ENCODE measurements around the gene ZNF708.
"Not testable (repeated sequence)": the region's sequence is repeated elsewhere in the genome, so short reads cannot be mapped to it uniquely, and the experiment has no call there.

ZNF708 gene

DNA sequence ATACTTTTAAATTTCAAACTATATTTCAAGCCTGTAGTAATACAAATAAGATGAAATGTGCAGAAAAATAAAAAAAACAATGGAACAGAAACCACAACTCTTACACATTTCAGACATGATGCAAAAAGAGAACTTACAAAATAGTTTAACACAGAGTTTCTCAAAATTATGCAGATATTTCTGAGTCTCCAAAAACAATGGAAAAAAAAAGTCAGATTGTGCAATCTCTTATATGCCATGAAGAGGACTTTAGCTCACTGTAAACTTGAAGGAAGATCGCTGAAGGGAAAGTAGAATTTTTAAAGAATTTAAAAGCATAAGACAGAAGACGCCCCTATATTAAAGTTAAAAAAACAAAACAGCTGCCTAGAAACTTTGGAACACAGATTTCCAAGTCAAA, 20.4 kb downstream of the ZNF708 start:
- FAIRE-seq (no peak), DNase-seq (ENCODE audit: insufficient read length, low spot score) (no peak)
- no peak for TF ChIP-seq POLR2A (IDR thresholded peaks at IDR 0.05; ENCODE audit: low read depth, low read length)

DNA sequence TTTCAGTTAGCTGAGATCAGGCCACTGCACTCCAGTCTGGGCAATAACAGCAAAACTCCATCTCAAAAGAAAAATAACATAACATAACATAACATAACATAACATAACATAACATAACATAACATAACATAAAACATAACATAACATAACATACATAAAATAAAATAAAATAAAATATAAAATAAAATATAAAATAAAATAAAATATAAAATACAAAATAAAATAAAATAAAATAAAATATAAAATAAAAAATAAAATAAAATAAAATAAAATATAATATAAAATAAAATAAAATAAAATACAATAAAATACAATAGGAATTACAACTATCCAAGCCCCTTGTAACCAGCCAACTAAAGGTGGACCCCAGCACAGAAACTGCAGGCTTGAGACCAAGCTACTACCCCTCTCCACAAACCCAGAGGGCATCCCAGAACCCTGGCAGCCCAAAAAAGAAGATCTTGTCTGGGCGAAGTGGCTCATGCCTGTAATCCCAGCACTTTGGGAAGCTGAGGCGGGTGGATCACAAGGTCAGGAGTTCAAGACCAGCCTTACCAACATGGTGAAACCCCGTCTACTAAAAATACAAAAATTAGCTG, 22.2 kb downstream of the ZNF708 start:
- DNase-seq (ENCODE audit: insufficient read length, low spot score); FAIRE-seq: not testable (repeated sequence)

GRCh38 chr19:21293768-21294167, 35.4 kb downstream of the ZNF708 start:
- not testable (repeated sequence) for FAIRE-seq; DNase-seq (ENCODE audit: insufficient read length, low spot score)

DNA sequence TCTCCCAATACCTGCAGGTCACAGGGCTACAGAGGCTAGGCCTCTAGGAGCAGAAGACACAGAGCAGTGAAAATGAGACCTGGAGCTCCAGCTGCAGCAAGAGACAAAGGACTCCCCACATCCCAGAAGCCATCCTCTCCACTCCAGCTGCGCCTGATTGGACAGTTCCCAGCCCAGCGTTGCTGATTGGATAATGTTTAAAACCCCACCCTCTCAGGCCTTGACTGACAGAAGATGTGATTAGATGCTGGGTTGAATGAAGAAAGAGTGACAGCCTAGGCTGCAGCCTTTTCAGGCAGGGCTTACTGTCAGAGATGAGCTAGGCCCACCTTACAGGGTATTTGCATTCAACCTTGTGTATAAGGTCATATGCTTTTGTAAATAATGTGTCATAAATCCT, 59.4 kb downstream of the ZNF708 start:
- no peak for FAIRE-seq
- no peak for TF ChIP-seq POLR2A (IDR thresholded peaks at IDR 0.05; ENCODE audit: low read depth, low read length)
- no peak for DNase-seq (ENCODE audit: insufficient read length, low spot score)

- DNase-seq (ENCODE audit: insufficient read length, low spot score) (no peak), FAIRE-seq (no peak)
- TF ChIP-seq POLR2A (IDR thresholded peaks at IDR 0.05; ENCODE audit: low read depth, low read length) = no peak
Measured at GRCh38 chr19:21264891-21265290, 64.3 kb downstream of the ZNF708 start.

- FAIRE-seq (no peak), DNase-seq (ENCODE audit: insufficient read length, low spot score) (no peak)
- no peak for TF ChIP-seq POLR2A (IDR thresholded peaks at IDR 0.05; ENCODE audit: low read depth, low read length)
Measured at GRCh38 chr19:21264416-21264815, 64.8 kb downstream of the ZNF708 start.

- DNase-seq (ENCODE audit: insufficient read length, low spot score); FAIRE-seq: not testable (repeated sequence)
Measured at GRCh38 chr19:21260848-21261381, 68.3 kb downstream of the ZNF708 start.

GRCh38 chr19:21260164-21260847, 68.9 kb downstream of the ZNF708 start:
- no peak for DNase-seq (ENCODE audit: insufficient read length, low spot score)
- FAIRE-seq = no peak
- TF ChIP-seq POLR2A (IDR thresholded peaks at IDR 0.05; ENCODE audit: low read depth, low read length) = no peak

GRCh38 chr19:21259421-21260124, 69.6 kb downstream of the ZNF708 start:
- FAIRE-seq; DNase-seq (ENCODE audit: insufficient read length, low spot score): not testable (repeated sequence)

GRCh38 chr19:21256722-21257121, 72.5 kb downstream of the ZNF708 start:
- DNase-seq (ENCODE audit: insufficient read length, low spot score) = no peak
- peak; percentile 36 for FAIRE-seq
- TF ChIP-seq POLR2A (IDR thresholded peaks at IDR 0.05; ENCODE audit: low read depth, low read length) = no peak
